ENCODE measurements around the gene CHORDC1. TPM values are rescaled to one million over a fixed set of nuclear protein-coding genes. Genes with fewer than 3 reads are reported as not detected.

The CHORDC1 gene
- total and polyA plus RNA-seq, 2 of the 13 experiments (the other 11 are each of a cell fraction or from before 2014, with no cell fraction given) = 19.1 to 73.5 TPM

DNA sequence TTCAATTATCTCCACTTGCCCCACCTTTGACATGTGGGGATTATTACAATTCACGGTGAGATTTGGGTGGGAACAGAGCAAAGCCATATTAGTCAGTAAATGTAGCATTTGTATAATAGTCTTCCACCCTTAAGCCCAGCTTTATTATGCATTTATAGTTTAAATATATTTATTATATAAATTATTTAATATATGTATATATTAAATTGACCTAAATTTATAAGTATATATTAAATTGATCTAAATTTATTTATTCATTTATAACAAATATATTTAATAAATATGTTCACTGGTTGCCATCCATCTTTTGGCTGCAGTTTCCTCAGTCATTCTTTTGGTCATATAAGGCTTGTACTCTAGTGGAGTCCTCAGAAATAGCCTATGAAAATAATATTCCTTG is 23.6 kb upstream of the CHORDC1 start:
- POLR2A ChIA-PET = no interaction called here
- no peak overlapping the region for H3K4me3 ChIP-seq (replicated peaks in 1 of 3; ENCODE audit: insufficient read depth in 1 of 3, low read depth in 2 of 3, low read length in 3 of 3)
- DNase-seq (ENCODE audit: low spot score) = no peak
- TF ChIP-seq, protein P1, sequence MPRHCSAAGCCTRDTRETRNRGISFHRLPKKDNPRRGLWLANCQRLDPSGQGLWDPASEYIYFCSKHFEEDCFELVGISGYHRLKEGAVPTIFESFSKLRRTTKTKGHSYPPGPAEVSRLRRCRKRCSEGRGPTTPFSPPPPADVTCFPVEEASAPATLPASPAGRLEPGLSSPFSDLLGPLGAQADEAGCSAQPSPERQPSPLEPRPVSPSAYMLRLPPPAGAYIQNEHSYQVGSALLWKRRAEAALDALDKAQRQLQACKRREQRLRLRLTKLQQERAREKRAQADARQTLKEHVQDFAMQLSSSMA (CRISPR knock-in tag; IDR thresholded peaks at IDR 0.05) = no peak
- TF ChIP-seq ZNF367 (CRISPR knock-in tag; IDR thresholded peaks at IDR 0.05; ENCODE audit: borderline replicate concordance) (no peak), RAD51 (IDR thresholded peaks at IDR 0.05; ENCODE audit: borderline replicate concordance) (no peak), ZNF253 (CRISPR knock-in tag; IDR thresholded peaks at IDR 0.05; ENCODE audit: borderline replicate concordance) (no peak), ZNF17 (CRISPR knock-in tag; IDR thresholded peaks at IDR 0.05) (no peak), ATF7 (IDR thresholded peaks at IDR 0.05) (no peak), ATF7 (CRISPR knock-in tag; IDR thresholded peaks at IDR 0.05) (no peak), PHF5A (CRISPR knock-in tag; IDR thresholded peaks at IDR 0.05; ENCODE audit: low read depth, unreplicated experiment) (no peak), ZNF225 (CRISPR knock-in tag; IDR thresholded peaks at IDR 0.05) (no peak), KDM2A (CRISPR knock-in tag; IDR thresholded peaks at IDR 0.05; ENCODE audit: borderline replicate concordance, low read depth) (no peak), ZNF382 (CRISPR knock-in tag; IDR thresholded peaks at IDR 0.05; ENCODE audit: borderline replicate concordance) (no peak), SAFB2 (CRISPR knock-in tag; IDR thresholded peaks at IDR 0.05; ENCODE audit: borderline replicate concordance, low read depth) (no peak), ZNF549 (CRISPR knock-in tag; IDR thresholded peaks at IDR 0.05) (no peak), NFE2 (CRISPR knock-in tag; IDR thresholded peaks at IDR 0.05) (no peak)
- TF ChIP-seq, protein P2, sequence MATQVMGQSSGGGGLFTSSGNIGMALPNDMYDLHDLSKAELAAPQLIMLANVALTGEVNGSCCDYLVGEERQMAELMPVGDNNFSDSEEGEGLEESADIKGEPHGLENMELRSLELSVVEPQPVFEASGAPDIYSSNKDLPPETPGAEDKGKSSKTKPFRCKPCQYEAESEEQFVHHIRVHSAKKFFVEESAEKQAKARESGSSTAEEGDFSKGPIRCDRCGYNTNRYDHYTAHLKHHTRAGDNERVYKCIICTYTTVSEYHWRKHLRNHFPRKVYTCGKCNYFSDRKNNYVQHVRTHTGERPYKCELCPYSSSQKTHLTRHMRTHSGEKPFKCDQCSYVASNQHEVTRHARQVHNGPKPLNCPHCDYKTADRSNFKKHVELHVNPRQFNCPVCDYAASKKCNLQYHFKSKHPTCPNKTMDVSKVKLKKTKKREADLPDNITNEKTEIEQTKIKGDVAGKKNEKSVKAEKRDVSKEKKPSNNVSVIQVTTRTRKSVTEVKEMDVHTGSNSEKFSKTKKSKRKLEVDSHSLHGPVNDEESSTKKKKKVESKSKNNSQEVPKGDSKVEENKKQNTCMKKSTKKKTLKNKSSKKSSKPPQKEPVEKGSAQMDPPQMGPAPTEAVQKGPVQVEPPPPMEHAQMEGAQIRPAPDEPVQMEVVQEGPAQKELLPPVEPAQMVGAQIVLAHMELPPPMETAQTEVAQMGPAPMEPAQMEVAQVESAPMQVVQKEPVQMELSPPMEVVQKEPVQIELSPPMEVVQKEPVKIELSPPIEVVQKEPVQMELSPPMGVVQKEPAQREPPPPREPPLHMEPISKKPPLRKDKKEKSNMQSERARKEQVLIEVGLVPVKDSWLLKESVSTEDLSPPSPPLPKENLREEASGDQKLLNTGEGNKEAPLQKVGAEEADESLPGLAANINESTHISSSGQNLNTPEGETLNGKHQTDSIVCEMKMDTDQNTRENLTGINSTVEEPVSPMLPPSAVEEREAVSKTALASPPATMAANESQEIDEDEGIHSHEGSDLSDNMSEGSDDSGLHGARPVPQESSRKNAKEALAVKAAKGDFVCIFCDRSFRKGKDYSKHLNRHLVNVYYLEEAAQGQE (IDR thresholded peaks at IDR 0.05; ENCODE audit: borderline replicate concordance in 1 of 2, low read depth in 1 of 2, low read length in 2 of 2) = no peak
- TF ChIP-seq, protein P3, sequence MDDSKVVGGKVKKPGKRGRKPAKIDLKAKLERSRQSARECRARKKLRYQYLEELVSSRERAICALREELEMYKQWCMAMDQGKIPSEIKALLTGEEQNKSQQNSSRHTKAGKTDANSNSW (CRISPR knock-in tag; IDR thresholded peaks at IDR 0.05; ENCODE audit: borderline replicate concordance) = no peak
- TF ChIP-seq, protein P4, sequence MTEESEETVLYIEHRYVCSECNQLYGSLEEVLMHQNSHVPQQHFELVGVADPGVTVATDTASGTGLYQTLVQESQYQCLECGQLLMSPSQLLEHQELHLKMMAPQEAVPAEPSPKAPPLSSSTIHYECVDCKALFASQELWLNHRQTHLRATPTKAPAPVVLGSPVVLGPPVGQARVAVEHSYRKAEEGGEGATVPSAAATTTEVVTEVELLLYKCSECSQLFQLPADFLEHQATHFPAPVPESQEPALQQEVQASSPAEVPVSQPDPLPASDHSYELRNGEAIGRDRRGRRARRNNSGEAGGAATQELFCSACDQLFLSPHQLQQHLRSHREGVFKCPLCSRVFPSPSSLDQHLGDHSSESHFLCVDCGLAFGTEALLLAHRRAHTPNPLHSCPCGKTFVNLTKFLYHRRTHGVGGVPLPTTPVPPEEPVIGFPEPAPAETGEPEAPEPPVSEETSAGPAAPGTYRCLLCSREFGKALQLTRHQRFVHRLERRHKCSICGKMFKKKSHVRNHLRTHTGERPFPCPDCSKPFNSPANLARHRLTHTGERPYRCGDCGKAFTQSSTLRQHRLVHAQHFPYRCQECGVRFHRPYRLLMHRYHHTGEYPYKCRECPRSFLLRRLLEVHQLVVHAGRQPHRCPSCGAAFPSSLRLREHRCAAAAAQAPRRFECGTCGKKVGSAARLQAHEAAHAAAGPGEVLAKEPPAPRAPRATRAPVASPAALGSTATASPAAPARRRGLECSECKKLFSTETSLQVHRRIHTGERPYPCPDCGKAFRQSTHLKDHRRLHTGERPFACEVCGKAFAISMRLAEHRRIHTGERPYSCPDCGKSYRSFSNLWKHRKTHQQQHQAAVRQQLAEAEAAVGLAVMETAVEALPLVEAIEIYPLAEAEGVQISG (CRISPR knock-in tag; IDR thresholded peaks at IDR 0.05) = no peak
- 41% methylated on average over 1 of the region's 1 CpG for WGBS (ENCODE audit: low lambda C conversion rate)
- ATAC-seq = no peak
- no peaks in the 10 kb centered on the region for H3K79me2 ChIP-seq (ENCODE audit: insufficient read depth, low read length)
- H3K36me3 ChIP-seq (replicated peaks in 1 of 2; ENCODE audit: control insufficient read depth in 1 of 2, insufficient read depth in 2 of 2, low read length in 2 of 2) = no peaks in the 10 kb centered on the region
- no peaks in the 10 kb centered on the region for H4K20me1 ChIP-seq (ENCODE audit: insufficient read depth, low read length)
- no peak overlapping the region for H2AFZ ChIP-seq (ENCODE audit: low read length)
- in situ Hi-C loops (cut with HindIII; ENCODE audit: extremely low pct_ligation_motif_present, low pct_unique_long_range_greater_than_20kb) (no loop called here), intact Hi-C loops (cut with micrococcal nuclease; ENCODE audit: unreplicated experiment) (no loop called here)
- H3K4me1 ChIP-seq (ENCODE audit: insufficient read depth, low read length) = no peaks in the 10 kb centered on the region
- H3K27ac ChIP-seq (ENCODE audit: extremely low read length, insufficient read depth, low read length) = no peak overlapping the region
- CTCF ChIA-PET (ENCODE audit: low intra/inter-chr PET ratio, low total read pairs) = no interaction called here
- H3K4me2 ChIP-seq (ENCODE audit: low read depth, low read length) = no peak overlapping the region
- H3K9me3 ChIP-seq (ENCODE audit: low read length) = no peaks in the 10 kb centered on the region
- no peak for FAIRE-seq
- no peaks in the 10 kb centered on the region for H3K27me3 ChIP-seq (ENCODE audit: control insufficient read depth in 1 of 2, insufficient read depth in 2 of 2, low read length in 2 of 2)
- no TSS peak for BruUV-seq (replicated peaks)
- no peak overlapping the region for H3K9ac ChIP-seq (ENCODE audit: insufficient read depth, low read depth, low read length)
